IPS-20b (cell line): ENCODE data around the gene C2CD2.

Experiments used
- H3K27ac ChIP-seq: one replicate; pipeline ENCODE4 v1.5.1; 2013; ENCODE audit warnings: low read length
- H3K27me3 ChIP-seq: 2 replicates; pipeline ENCODE4 v1.6.1; 2013; ENCODE audit warnings: mild to moderate bottlenecking, low read length, inconsistent platforms; ENCODE audit not compliant: insufficient read depth
- H3K36me3 ChIP-seq: 2 replicates; pipeline ENCODE4 v1.6.1; 2013; ENCODE audit warnings: low read depth, mild to moderate bottlenecking, inconsistent platforms, low read length, moderate library complexity; ENCODE audit not compliant: insufficient read depth
- H3K4me1 ChIP-seq: 2 replicates; pipeline ENCODE4 v1.6.1; 2013; ENCODE audit warnings: mild to moderate bottlenecking, control low read depth, inconsistent platforms, low read length, moderate library complexity; ENCODE audit not compliant: insufficient read depth
- H3K4me3 ChIP-seq: 2 replicates; pipeline ENCODE4 v1.5.1; 2013; ENCODE audit warnings: mild to moderate bottlenecking, low read length, inconsistent platforms
- H3K9ac ChIP-seq: 2 replicates; pipeline ENCODE4 v1.6.1; 2013; ENCODE audit warnings: low read depth, mild to moderate bottlenecking, inconsistent platforms, low read length, moderate library complexity
- H3K9me3 ChIP-seq: 2 replicates; pipeline ENCODE4 v1.6.1; 2013; ENCODE audit warnings: mild to moderate bottlenecking, low read depth, low read length, inconsistent platforms; ENCODE audit not compliant: insufficient read depth

The C2CD2 gene

DNA sequence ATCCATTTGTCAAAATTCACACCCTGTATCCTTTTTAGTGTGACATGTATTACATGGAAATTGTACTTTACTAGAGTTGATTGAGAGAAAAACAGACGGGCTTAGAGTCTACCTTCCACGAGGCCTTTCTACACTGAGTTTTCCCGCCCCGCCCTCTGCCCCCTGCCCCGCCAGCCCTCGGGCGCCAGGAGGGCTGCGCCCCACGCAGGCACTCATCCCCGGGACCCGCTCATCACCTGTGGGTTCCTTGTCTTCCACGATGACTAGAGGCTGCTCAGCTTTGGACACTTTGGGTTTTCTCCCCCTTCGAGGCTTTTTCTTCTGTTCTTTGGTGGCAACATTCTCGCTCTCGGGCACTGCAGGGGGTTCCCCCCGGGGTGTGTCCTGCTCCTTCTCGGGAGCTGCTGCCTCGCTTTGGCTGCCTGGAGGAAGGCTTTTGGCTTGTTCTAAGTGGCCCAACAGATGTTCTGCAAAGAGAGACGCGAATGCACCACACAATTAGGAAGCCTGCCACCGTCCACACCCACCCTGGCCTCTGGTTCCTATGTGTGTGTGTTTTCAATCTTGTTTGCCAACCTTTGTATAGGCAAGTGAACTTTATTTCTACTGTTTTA is 114.3 kb downstream of the C2CD2 start:
- H3K9me3 ChIP-seq: no peaks in the 10 kb centered on the region
- no peak overlapping the region for H3K4me3 ChIP-seq
- H3K9ac ChIP-seq: no peak overlapping the region
- peaks cover 34% of the 10 kb centered on the region for H3K36me3 ChIP-seq
- H3K27ac ChIP-seq: no peak overlapping the region
- peaks cover 12% of the 10 kb centered on the region; the same call in 1 of the 2 replicates for H3K4me1 ChIP-seq
- H3K27me3 ChIP-seq: no peaks in the 10 kb centered on the region

DNA sequence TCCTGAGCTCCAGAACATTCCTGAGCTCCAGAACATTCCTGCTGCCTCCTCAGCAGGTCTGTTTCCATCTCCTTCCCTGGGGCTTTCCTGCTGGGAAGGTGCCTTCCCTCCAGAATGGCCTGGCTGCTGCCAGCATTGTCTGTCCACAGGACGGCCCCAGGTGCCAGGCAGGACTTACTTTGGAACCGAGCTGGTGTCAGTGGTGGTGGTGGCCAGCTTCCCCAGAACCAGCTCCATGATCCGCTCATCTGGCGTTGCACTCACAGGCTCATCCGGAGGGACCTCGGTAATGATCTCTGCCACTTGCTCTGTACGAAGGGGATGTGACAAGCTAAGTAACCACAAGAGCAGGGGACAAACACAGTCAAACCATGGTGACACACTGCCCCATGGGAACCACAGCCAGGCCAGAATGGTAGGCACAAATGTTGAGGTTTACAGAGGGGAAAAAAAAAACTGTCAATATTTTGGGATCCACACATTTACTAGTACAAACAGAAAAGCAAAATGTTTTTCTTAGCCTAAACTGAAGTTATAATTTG is 116.0 kb downstream of the C2CD2 start:
- no peaks in the 10 kb centered on the region for H3K27me3 ChIP-seq
- no peak overlapping the region for H3K27ac ChIP-seq
- H3K4me3 ChIP-seq: no peak overlapping the region
- H3K4me1 ChIP-seq: peaks cover 12% of the 10 kb centered on the region; the same call in 1 of the 2 replicates
- peaks cover 34% of the 10 kb centered on the region for H3K36me3 ChIP-seq
- H3K9ac ChIP-seq: no peak overlapping the region
- H3K9me3 ChIP-seq: no peaks in the 10 kb centered on the region

DNA sequence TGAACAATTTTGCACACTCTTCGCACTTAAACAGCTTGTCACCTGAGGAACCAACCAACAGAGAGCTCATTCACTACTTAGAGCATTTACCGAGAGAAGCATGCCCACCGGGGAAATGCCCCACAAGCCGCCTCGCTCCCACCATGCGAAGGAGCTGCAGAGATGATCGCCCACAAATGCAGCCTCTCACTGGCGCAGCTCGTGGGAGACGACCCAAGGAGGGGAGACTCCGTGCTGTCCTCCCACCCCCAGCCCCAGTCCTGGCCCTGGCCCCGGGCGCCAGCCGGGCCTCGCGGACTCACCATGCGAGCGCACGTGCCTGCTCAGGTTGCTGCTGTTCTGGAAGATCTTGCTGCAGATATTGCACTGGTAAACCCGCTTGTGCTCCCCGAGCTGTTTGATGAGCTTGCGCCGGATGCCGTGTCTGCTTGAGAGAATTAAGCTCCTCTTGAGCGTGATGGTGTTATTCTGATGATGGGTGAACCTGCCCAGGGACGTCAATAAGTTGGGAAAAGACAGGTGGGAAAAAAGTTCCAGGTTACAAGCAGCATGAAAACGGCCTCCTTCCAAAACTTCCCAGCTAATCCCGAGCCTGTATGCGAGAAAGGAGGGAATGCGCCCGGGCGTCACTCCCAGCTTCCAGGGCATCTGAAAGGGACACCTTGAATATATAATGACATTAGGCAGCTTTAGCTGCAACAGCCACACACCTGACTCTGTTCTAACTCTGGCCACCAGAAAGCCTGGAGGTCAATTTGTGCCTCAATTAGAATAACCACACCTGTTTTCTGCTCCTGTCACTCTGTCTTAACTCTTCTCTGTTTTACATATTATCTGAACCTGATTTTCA is 117.4 kb downstream of the C2CD2 start:
- Histone ChIP-seq H3K9me3 (no peaks in the 10 kb centered on the region), H3K36me3 (peaks cover 34% of the 10 kb centered on the region), H3K27ac (peak overlapping the region; percentile 57), H3K9ac (no peak overlapping the region), H3K27me3 (no peaks in the 10 kb centered on the region), H3K4me3 (no peak overlapping the region), H3K4me1 (peaks cover 12% of the 10 kb centered on the region; the same call in 1 of the 2 replicates)

DNA sequence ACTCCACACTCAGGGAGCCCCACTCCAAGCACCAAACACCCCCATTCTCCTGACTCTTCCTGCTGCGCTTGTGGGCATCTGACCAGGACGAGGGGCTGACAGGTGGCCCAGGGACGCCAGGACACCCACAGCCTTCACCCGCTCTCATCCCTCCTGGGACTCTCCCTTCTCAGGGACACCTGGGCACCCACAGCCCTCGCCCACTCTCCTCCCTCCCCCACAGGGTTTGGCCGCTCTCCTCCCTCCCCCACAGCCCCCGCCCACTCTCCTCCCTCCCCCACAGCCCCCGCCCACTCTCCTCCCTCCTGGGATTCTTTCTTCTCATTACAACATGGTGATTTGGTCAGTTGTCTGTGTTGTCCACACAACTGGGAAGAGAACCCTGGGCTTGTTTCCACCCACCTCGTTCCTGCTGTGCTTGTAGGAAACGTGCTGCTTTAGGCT is 118.1 kb downstream of the C2CD2 start:
- H3K36me3 ChIP-seq: peaks cover 34% of the 10 kb centered on the region
- H3K4me1 ChIP-seq: peaks cover 12% of the 10 kb centered on the region; the same call in 1 of the 2 replicates
- no peak overlapping the region for H3K4me3 ChIP-seq
- no peaks in the 10 kb centered on the region for H3K9me3 ChIP-seq
- H3K27ac ChIP-seq: peak overlapping the region; percentile 57
- H3K9ac ChIP-seq: no peak overlapping the region
- no peaks in the 10 kb centered on the region for H3K27me3 ChIP-seq
